Memory B cell (primary cell): Measurements from ENCODE around the gene CCNL2.
"Not testable (repeated sequence)": the region's sequence is repeated elsewhere in the genome, so short reads cannot be mapped to it uniquely, and the experiment has no call there.

ENCODE experiments used
- ATAC-seq: fragments of 150-1000 bp; cut with Tn5 transposase; 2 replicates; pipeline ENCODE4 v1.10.0; 2021; ENCODE audit warnings: low read depth, mild to moderate bottlenecking, moderate library complexity
- DNase-seq, 2 donors: peaks; one replicate each; pipeline ENCODE4 v3.0.0; 2022; ENCODE audit warnings: low spot score in 2 of 2
- H3K27ac Mint-ChIP-seq: one replicate; pipeline ENCODE4 v1.8.0; 2022; ENCODE audit warnings: mild to moderate bottlenecking, moderate library complexity, mixed read lengths
- H3K27me3 Mint-ChIP-seq: one replicate; pipeline ENCODE4 v1.8.0; 2022; ENCODE audit warnings: mixed read lengths
- H3K36me3 Mint-ChIP-seq: one replicate; pipeline ENCODE4 v1.8.0; 2022; ENCODE audit warnings: mild to moderate bottlenecking, mixed read lengths
- H3K4me1 Mint-ChIP-seq: one replicate; pipeline ENCODE4 v1.8.0; 2022; ENCODE audit warnings: mixed read lengths
- H3K4me3 Mint-ChIP-seq: one replicate; pipeline ENCODE4 v1.8.0; 2022; ENCODE audit warnings: mild to moderate bottlenecking, moderate library complexity, mixed read lengths
- H3K9me3 Mint-ChIP-seq: one replicate; pipeline ENCODE4 v1.8.0; 2022; ENCODE audit warnings: mixed read lengths

The CCNL2 gene

GRCh38 chr1:1402901-1403392, 3.8 kb upstream of the CCNL2 start:
- not testable (repeated sequence) for H3K27me3 Mint-ChIP-seq, H3K9me3 Mint-ChIP-seq, ATAC-seq, DNase-seq, H3K27ac Mint-ChIP-seq, H3K4me3 Mint-ChIP-seq
- peaks cover 16% of the 10 kb centered on the region for H3K36me3 Mint-ChIP-seq
- peaks cover 35% of the 10 kb centered on the region for H3K4me1 Mint-ChIP-seq

- H3K36me3 Mint-ChIP-seq: peaks cover 16% of the 10 kb centered on the region
- H3K4me3 Mint-ChIP-seq: no peak overlapping the region
- no peak overlapping the region for H3K27ac Mint-ChIP-seq
- H3K27me3 Mint-ChIP-seq: no peaks in the 10 kb centered on the region
- peaks cover 35% of the 10 kb centered on the region for H3K4me1 Mint-ChIP-seq
- no peaks in the 10 kb centered on the region for H3K9me3 Mint-ChIP-seq
- DNase-seq (peak in 1 of 2 donors; percentile 21), ATAC-seq (no peak)
Observed at GRCh38 chr1:1402072-1402900, 3.2 kb upstream of the CCNL2 start.

GRCh38 chr1:1401457-1402010, 2.4 kb upstream of the CCNL2 start:
- Mint-ChIP-seq H3K36me3 (peaks cover 16% of the 10 kb centered on the region), H3K4me3 (no peak overlapping the region), H3K4me1 (peaks cover 35% of the 10 kb centered on the region), H3K9me3 (no peaks in the 10 kb centered on the region), H3K27me3 (no peaks in the 10 kb centered on the region), H3K27ac (no peak overlapping the region)
- ATAC-seq (no peak), DNase-seq (no peak)

GRCh38 chr1:1400576-1401456, 1.7 kb upstream of the CCNL2 start:
- H3K36me3 Mint-ChIP-seq: peaks cover 14% of the 10 kb centered on the region
- ATAC-seq (no peak), DNase-seq (no peak)
- H3K27me3 Mint-ChIP-seq: no peaks in the 10 kb centered on the region
- peaks cover 32% of the 10 kb centered on the region for H3K4me1 Mint-ChIP-seq
- H3K9me3 Mint-ChIP-seq: no peaks in the 10 kb centered on the region
- peak overlapping the region; percentile 92 for H3K4me3 Mint-ChIP-seq
- no peak overlapping the region for H3K27ac Mint-ChIP-seq

- DNase-seq: no peak
- Mint-ChIP-seq H3K4me1 (peaks cover 33% of the 10 kb centered on the region), H3K36me3 (peaks cover 15% of the 10 kb centered on the region), H3K27ac (peak overlapping the region; percentile 90), H3K9me3 (no peaks in the 10 kb centered on the region), H3K27me3 (no peaks in the 10 kb centered on the region), H3K4me3 (peak overlapping the region; percentile 92)
- no peak for ATAC-seq
Observed at GRCh38 chr1:1399872-1400575, 889 bp upstream of the CCNL2 start.

DNA sequence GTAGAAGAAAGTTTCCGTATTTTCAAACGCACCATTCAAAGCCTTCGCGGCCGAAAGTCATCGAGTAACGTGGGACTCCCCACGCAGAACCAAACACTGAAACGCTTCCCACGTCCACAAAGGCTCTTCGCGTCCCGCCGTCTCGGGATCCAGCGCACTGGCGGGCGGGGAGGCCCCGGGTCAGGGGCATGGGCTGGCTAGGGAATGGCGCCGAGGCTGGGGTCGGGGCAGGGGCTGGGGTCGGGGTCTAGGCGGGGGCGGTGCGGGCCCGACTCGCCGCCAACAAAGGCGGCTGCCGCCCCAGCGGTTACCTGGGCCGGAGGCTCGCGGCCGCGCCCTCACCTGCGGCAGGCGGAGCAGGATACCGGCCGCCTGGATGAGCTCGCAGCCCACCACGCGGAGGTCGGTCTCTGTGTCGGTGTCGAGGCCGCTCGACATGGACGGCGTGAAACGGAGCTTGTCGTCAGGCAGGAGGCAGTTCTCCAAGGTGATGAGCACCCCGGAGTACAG, 403 bp downstream of the CCNL2 start:
- DNase-seq (no peak), ATAC-seq (peak; percentile 1)
- peaks cover 32% of the 10 kb centered on the region for H3K4me1 Mint-ChIP-seq
- peaks cover 11% of the 10 kb centered on the region for H3K36me3 Mint-ChIP-seq
- peak overlapping the region; percentile 90 for H3K27ac Mint-ChIP-seq
- peak overlapping the region; percentile 92 for H3K4me3 Mint-ChIP-seq
- no peaks in the 10 kb centered on the region for H3K27me3 Mint-ChIP-seq
- H3K9me3 Mint-ChIP-seq: no peaks in the 10 kb centered on the region

DNA sequence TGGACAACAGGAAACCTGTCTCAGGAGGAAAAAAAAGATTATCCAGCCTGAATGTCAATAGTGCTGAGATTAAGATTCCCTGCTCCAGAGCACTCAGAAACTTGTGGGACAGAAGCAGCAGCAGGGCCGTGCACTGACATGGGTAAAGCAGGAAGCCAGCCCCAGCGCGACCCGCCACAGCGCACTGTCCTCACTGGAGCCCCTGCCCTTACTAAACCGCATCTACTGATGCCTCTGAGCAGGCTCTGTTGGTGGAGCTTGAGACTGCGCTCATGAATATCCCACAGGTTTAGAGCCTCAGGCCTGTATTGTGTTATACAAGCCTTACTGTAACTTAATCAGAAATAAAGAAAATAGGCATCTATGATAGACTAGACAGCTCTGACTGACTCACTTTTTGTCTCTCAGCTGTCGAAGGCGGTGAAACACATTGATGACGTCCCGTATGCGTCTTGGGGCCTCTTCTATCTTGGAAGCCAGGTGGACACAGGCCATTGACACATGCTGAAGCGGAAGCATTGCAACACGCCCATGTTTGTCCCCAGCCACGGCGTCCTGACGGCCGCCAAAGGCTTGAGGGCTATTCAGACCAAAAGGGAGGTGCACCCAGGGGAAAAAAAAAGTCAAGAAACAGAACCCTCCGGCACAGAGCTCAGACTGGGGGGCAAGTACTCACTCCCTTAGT, 1.2 kb downstream of the CCNL2 start:
- Mint-ChIP-seq H3K4me1 (peaks cover 29% of the 10 kb centered on the region), H3K27ac (peak overlapping the region; percentile 62)

GRCh38 chr1:1395166-1395565, 4.0 kb downstream of the CCNL2 start:
- ATAC-seq: no peak
- Mint-ChIP-seq H3K4me1 (peaks cover 17% of the 10 kb centered on the region), H3K4me3 (no peak overlapping the region), H3K9me3 (no peaks in the 10 kb centered on the region), H3K27me3 (no peaks in the 10 kb centered on the region), H3K36me3 (peaks cover 18% of the 10 kb centered on the region), H3K27ac (no peak overlapping the region)
- DNase-seq: no peak

More for the DNA sequence above, 1.2 kb downstream of the CCNL2 start:
- no peaks in the 10 kb centered on the region for H3K27me3 Mint-ChIP-seq
- no peaks in the 10 kb centered on the region for H3K9me3 Mint-ChIP-seq
- H3K36me3 Mint-ChIP-seq: peaks cover 9% of the 10 kb centered on the region
- DNase-seq (no peak), ATAC-seq (no peak)
- H3K4me3 Mint-ChIP-seq: peak overlapping the region; percentile 92

DNA sequence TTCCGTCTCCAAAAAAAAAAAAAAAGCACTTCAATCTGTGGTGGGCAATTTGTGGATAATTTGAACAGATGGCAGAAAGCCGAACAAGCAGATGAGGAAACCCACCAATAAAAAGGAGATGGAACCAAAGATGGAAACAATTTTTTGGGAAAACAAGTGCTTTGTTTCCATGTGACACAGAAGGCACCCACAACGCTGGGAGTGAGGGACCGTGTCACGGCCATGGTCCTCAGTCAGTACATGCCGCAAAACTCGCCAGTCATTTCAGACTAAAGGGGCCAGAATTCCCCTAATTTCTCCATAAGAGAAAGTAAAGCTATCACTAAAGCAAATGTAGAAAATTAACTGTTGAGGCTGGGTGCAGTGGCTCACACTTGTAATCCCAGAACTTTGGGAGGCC, 5.0 kb downstream of the CCNL2 start:
- H3K36me3 Mint-ChIP-seq: peaks cover 24% of the 10 kb centered on the region
- no peak overlapping the region for H3K27ac Mint-ChIP-seq
- H3K27me3 Mint-ChIP-seq: no peaks in the 10 kb centered on the region
- H3K4me3 Mint-ChIP-seq: no peak overlapping the region
- ATAC-seq (no peak), DNase-seq (no peak)
- H3K4me1 Mint-ChIP-seq: peaks cover 11% of the 10 kb centered on the region
- no peaks in the 10 kb centered on the region for H3K9me3 Mint-ChIP-seq

GRCh38 chr1:1393428-1393827, 5.7 kb downstream of the CCNL2 start:
- H3K36me3 Mint-ChIP-seq: peaks cover 25% of the 10 kb centered on the region
- H3K4me1 Mint-ChIP-seq: peaks cover 11% of the 10 kb centered on the region
- DNase-seq: no peak
- no peaks in the 10 kb centered on the region for H3K27me3 Mint-ChIP-seq
- no peak for ATAC-seq
- no peak overlapping the region for H3K4me3 Mint-ChIP-seq
- no peaks in the 10 kb centered on the region for H3K9me3 Mint-ChIP-seq
- no peak overlapping the region for H3K27ac Mint-ChIP-seq

DNA sequence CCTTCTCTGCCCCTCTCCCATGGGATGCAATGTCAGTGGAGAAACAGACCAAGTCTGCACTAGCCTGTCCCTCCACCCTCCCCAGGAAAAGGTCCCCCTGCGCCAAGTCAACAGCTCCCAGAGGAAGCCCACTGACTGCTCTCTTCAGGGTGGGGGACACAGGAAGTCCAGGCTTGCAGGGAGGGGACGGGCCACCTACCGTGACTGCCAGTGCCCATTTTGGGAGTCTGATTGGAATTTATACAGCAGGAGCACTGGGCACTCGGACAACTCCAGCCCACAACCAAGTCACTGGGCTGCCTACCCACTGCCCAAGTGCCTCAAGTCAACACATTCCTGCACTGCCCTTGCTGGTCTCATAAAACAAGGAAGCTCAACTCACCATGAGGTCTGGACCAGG, 6.1 kb downstream of the CCNL2 start:
- peaks cover 28% of the 10 kb centered on the region for H3K36me3 Mint-ChIP-seq
- no peak overlapping the region for H3K27ac Mint-ChIP-seq
- H3K4me1 Mint-ChIP-seq: peaks cover 9% of the 10 kb centered on the region
- ATAC-seq (no peak), DNase-seq (no peak)
- H3K4me3 Mint-ChIP-seq: no peak overlapping the region
- H3K9me3 Mint-ChIP-seq: no peaks in the 10 kb centered on the region
- no peaks in the 10 kb centered on the region for H3K27me3 Mint-ChIP-seq

- H3K4me1 Mint-ChIP-seq: peaks cover 9% of the 10 kb centered on the region
- H3K9me3 Mint-ChIP-seq: no peaks in the 10 kb centered on the region
- ATAC-seq: no peak
- H3K4me3 Mint-ChIP-seq: no peak overlapping the region
- H3K36me3 Mint-ChIP-seq: peaks cover 39% of the 10 kb centered on the region
- H3K27ac Mint-ChIP-seq: no peak overlapping the region
- no peaks in the 10 kb centered on the region for H3K27me3 Mint-ChIP-seq
- DNase-seq: no peak
Observed at GRCh38 chr1:1391225-1391624, 7.9 kb downstream of the CCNL2 start.

DNA sequence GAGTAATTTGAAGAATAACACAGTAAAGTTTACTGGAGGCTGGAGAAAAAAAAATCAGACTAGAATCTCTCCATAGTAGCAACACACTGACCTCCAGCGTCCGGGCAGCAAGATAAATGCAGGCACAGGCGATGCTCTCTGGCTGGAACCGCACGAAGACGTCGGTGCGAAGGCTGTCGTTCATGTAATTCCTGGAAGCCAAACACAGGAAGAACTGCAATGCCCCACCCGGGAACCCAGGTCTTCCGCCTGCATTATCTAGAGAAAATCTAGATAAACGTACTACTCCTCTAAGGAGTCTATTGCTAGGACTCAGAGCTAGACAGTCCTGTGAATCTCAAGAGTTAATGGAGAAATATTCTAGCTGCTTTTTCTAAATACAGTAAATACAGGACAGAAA, 8.5 kb downstream of the CCNL2 start:
- ATAC-seq (no peak), DNase-seq (no peak)
- H3K27ac Mint-ChIP-seq: no peak overlapping the region
- H3K4me3 Mint-ChIP-seq: no peak overlapping the region
- peaks cover 41% of the 10 kb centered on the region for H3K36me3 Mint-ChIP-seq
- H3K9me3 Mint-ChIP-seq: no peaks in the 10 kb centered on the region
- H3K4me1 Mint-ChIP-seq: peaks cover 9% of the 10 kb centered on the region
- no peaks in the 10 kb centered on the region for H3K27me3 Mint-ChIP-seq
